22Rv1 (cell line): ENCODE measurements around the gene GALK2.
"Not testable (repeated sequence)": the region's sequence is repeated elsewhere in the genome, so short reads cannot be mapped to it uniquely, and the experiment has no call there.

Experiments
- ZFX ChIP-seq: fragments of 450-650 bp; IDR thresholded peaks from 2 replicates; pipeline ENCODE4 v1.6.1; 2017; ENCODE audit warnings: antibody characterized with exemption, borderline replicate concordance
- TF ChIP-seq, protein P1 (sequence below): fragments of 450-650 bp; IDR thresholded peaks from 2 replicates; pipeline ENCODE4 v1.5.1; 2017; ENCODE audit warnings: mild to moderate bottlenecking

DNA sequence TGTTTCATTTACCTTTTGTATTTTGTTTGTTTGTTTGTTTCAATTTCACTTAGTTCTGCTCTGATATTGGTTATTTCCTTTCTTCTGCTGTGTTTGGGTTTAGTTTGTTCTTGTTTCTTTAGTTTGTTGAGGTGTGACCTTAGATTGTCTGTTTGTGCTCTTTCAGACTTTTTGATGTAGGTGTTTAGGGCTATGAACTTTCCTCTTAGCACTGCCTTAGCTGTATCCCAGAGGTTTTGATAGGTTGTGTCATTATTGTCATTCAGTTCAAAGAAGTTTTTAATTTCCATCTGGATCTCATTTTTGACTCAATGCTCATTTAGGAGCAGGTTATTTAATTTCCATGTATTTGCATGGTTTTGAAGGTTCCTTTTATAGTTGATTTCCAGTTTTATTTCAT lies 38.1 kb downstream of the GALK2 start:
- TF ChIP-seq, protein P1, sequence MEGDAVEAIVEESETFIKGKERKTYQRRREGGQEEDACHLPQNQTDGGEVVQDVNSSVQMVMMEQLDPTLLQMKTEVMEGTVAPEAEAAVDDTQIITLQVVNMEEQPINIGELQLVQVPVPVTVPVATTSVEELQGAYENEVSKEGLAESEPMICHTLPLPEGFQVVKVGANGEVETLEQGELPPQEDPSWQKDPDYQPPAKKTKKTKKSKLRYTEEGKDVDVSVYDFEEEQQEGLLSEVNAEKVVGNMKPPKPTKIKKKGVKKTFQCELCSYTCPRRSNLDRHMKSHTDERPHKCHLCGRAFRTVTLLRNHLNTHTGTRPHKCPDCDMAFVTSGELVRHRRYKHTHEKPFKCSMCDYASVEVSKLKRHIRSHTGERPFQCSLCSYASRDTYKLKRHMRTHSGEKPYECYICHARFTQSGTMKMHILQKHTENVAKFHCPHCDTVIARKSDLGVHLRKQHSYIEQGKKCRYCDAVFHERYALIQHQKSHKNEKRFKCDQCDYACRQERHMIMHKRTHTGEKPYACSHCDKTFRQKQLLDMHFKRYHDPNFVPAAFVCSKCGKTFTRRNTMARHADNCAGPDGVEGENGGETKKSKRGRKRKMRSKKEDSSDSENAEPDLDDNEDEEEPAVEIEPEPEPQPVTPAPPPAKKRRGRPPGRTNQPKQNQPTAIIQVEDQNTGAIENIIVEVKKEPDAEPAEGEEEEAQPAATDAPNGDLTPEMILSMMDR = not testable (repeated sequence)
- not testable (repeated sequence) for TF ChIP-seq ZFX
